Measurements from ENCODE around the gene ARHGAP33. TPM values are rescaled to one million over a fixed set of nuclear protein-coding genes. Genes with fewer than 3 reads are reported as not detected.
"Not testable (repeated sequence)": the region's sequence is repeated elsewhere in the genome, so short reads cannot be mapped to it uniquely, and the experiment has no call there.

The ARHGAP33 gene
- polyA plus RNA-seq, 3 donors = 11.0 to 16.1 (median 12.5) TPM

- no peak for DNase-seq (ENCODE audit: low read depth in 3 of 3, low spot score in 2 of 3)
These were observed 16.5 kb downstream of the ARHGAP33 start for GRCh38 chr19:35791814-35792279.

- no peak for DNase-seq (ENCODE audit: low read depth in 3 of 3, low spot score in 2 of 3)
These were observed 16.9 kb downstream of the ARHGAP33 start for GRCh38 chr19:35792312-35792711.

DNA sequence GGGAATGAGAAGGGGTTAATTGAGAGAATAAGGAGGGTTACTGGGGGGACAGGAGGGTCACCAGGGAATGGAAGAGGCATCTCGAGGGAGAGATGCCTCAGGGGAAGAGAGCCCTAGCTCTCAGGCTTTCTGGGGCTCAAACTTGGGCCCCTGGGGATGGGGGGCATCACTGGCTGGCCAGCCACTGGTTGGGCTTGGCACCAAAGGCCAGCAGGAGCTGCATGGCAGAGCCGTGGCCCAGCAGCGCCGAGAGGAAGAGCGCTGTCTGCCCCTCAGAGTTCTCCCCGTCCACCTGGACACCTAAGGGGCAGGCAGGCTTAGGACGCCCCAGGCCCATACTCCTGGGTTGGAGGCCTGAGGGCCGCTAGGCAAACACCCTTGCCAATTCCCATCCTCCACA is 17.5 kb downstream of the ARHGAP33 start:
- DNase-seq (ENCODE audit: low read depth in 3 of 3, low spot score in 2 of 3) = no peak

DNA sequence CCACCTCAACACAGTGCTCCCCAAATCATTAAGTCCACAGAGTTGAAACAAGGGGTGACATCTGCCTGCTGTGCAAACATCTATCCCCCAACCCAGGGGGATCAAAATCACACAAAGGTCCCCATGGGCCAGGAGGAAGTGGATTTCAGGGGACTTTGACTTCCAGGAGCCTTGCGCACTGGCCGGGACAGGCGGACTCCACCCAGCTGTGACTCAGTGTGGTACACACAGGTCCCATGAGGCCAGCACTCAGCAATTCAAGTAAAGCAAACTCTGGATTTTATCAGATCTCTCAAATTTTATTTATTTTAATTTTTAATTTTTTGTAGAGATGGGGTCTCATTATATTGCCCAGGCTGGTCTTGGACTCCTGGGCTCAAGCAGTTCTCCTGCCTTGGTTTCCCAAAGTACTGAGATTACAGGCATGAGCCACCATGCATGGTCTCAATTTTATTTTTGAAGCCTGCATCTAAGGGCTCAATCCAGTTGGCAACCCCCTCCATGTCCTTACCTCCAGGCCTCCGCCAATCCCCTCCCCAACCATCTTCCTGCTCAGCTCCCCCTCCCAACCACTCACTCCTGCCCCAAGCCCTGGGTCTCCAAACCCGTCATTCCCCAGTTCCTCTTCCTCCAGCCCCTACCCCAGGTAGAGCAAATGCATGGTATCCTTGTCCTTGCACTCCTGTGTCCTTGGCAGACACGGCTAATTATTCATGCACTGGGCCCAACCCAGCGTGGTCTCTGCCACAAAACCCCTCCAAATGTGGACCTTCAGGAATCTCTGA is 18.2 kb downstream of the ARHGAP33 start:
- no peak for DNase-seq (ENCODE audit: low read depth in 3 of 3, low spot score in 2 of 3)

DNA sequence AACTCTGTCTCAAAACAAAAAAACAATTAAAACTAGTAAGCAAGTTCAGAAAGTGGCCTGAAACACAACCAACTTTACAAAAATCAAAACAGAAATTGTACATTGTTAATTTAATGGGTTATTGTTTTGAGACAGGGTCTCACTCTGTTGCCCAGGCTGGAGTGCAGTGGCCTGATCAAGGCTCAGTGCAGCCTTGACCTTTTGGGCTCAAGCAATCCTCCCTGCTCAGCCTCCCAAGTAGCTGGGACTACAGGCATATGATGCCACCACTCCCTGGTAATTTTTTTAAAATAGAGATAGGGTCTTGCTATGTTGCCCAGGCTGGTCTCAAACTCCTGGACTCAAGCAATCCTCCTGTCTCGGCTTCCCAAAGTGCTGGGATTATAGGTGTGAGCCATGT is 20.2 kb downstream of the ARHGAP33 start:
- not testable (repeated sequence) for DNase-seq (ENCODE audit: low read depth in 3 of 3, low spot score in 2 of 3)

DNA sequence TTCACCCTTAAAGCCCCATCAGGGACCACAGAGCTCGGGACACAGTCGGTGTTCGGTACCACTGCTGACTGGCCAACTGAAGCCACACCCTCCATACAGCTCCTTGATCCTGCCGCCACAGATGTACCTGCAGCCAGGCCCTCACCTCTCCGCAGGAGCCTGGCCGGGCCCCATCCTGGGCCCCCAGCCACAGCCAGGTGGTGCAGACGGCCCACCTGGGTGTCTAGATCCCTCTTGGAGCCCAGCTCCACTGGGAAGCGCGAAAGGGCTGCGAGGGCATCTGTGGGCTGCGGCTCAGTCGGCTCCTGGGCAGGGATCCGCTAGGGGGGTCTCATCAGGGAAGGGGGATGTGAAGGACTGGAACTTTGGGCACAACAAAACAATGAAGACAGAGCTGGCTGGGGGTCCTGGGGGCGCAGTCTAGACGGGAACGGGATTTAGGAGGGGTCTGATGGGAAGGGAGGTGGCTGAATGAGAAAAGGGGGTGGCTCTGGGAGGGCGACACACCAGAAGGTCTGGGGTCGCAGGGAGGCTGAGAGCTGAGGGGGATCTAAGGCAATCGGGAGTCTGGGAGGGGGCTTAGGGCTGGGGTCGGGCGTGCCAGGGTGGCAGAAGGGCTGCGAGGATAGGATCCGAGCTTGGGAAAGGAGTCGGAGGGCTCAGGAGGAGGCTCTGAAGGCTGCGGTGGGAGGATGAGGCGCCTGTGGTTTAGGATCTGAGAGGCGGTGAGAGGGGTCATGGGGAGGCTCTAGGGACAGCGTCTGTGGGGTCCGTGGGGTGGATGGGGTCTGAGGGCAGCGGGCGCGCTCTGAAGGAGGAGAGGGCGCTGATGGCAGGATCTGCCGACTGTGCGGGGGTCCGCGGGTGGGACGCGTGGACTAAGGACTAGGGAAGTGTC is 21.5 kb downstream of the ARHGAP33 start:
- no peak for DNase-seq (ENCODE audit: low read depth in 3 of 3, low spot score in 2 of 3)

DNA sequence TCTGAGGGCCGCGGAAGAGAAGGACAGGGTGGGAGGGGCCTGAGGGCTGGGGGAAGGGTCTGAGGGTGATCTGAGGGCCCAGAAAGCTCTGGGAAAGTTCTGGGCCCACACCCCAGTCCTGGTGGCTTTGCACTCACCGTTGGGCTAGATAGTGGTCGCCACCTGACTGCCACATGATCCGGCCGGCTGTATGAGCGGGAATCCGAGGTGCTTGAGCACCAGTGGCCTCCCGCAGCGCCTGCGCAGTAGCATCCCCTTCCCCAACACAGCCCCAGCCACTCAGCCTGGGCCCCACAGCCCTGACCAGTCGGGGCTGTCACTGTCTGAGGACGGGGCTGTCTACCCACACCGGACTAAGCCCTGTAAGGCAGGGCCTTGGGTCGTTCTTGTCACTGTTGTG is 22.3 kb downstream of the ARHGAP33 start:
- DNase-seq (ENCODE audit: low read depth in 3 of 3, low spot score in 2 of 3) = no peak

- no peak for DNase-seq (ENCODE audit: low read depth in 3 of 3, low spot score in 2 of 3)
These were observed 26.5 kb downstream of the ARHGAP33 start for GRCh38 chr19:35801828-35802227.

DNA sequence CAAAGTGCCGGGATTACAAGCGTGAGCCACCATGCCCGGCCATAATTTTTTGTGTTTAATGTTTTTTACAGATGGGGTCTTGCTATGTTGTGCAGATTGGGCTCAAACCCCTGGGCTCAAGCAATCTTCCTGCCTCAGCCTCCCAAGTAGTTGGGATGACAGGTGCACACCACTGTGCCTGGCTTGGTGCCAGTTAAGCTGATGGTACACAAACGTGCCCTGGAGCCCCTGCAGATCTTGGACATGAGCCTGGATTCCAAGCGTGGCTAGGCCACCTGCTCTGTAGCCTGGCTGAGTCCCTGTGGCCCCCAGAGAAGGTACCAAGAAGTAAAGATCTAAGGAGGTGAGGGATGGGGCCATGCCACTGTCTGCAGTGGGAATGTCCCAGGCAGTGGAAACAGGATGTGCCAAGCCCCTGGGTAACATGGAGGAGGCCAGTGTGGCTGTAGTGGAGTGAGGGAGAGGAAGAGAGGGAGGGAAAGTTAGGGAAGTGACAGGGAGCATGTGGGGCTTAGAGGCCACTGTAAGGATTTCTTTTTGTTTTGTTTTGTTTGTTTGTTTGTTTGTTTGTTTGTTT is 30.2 kb downstream of the ARHGAP33 start:
- no peak for DNase-seq (ENCODE audit: low read depth in 3 of 3, low spot score in 2 of 3)

GRCh38 chr19:35806597-35806996 is 31.2 kb downstream of the ARHGAP33 start:
- DNase-seq (ENCODE audit: low read depth in 3 of 3, low spot score in 2 of 3) = no peak

- no peak for DNase-seq (ENCODE audit: low read depth in 3 of 3, low spot score in 2 of 3)
These were observed 32.3 kb downstream of the ARHGAP33 start for GRCh38 chr19:35807633-35808032.

- no peak for DNase-seq (ENCODE audit: low read depth in 3 of 3, low spot score in 2 of 3)
These were observed 36.2 kb downstream of the ARHGAP33 start for GRCh38 chr19:35811317-35812219.

DNA sequence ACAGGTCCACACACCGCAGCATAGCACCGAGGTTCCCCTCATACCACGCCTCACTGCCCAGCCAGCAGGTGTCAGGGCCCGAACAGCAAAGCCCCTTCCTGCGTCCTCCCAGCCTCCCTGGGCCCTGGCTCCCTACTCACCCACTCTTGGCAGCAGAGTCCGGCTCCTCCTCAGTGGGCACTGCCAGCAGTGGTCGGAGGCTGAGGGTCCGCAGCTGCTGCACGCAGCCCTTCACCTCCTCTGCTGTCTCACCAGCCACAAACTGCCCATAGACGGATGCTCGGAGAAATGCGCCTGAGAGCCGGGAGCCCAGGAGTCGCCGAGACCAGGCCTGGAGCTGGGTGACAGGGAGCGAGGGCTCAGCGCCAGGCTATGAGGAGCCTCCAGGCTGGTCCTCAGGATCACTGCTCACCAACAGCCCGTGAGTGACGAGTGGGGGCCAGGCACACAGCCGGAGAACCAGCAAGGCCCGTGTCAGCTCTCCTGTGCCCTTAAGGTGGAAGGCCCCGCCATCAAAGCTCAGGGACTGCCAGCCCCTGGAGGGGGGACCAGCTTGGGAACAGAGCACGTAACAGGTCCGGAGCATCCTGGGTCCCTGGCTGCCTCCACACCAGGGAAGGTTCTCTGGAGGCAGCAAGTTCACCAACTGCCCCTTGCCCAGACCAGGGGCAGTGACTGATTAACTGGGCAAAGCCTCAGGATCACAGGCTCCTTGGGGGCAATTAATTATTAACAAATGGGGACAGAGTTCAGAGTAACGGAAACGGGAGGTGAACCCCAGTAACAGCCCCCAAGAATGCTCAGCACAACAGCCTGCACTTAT is 37.1 kb downstream of the ARHGAP33 start, which contains the start of gene PRODH2:
Gene PRODH2 (minus strand): TSS at position 626 of the 823 bp plus-strand sequence. CDS start 40 bp downstream, at position 586.
- no peak for DNase-seq (ENCODE audit: low read depth in 3 of 3, low spot score in 2 of 3)

GRCh38 chr19:35813043-35813890 is 37.9 kb downstream of the ARHGAP33 start:
- DNase-seq (ENCODE audit: low read depth in 3 of 3, low spot score in 2 of 3) = no peak

GRCh38 chr19:35816262-35816661 is 40.9 kb downstream of the ARHGAP33 start:
- no peak for DNase-seq (ENCODE audit: low read depth in 3 of 3, low spot score in 2 of 3)

- no peak for DNase-seq (ENCODE audit: low read depth in 3 of 3, low spot score in 2 of 3)
These were observed 41.5 kb downstream of the ARHGAP33 start for GRCh38 chr19:35816846-35817245.

DNA sequence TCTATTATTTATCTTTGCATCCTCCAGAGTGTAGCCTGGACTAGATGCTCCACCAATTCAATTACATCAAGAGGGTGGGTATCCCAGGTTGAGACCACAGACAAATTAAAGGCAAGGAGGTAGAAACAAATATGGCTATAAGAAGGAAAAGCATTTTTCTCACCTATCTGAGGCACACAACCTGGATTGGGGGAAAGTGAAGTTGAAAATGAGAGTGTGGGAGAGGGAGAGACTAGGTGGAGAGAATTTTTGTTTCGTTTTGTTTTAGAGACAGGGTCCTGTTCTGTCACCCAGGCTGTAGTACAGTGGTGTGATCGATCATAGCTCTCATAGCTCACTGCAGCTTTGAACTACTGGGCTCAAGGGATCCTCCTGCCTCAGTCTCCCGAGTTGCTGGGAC is 43.1 kb downstream of the ARHGAP33 start:
- DNase-seq (ENCODE audit: low read depth in 3 of 3, low spot score in 2 of 3) = no peak

- DNase-seq (ENCODE audit: low read depth in 3 of 3, low spot score in 2 of 3) = no peak
These were observed 47.2 kb downstream of the ARHGAP33 start for GRCh38 chr19:35822579-35822978.

Measured in right renal cortex interstitium (tissue), 3 donors.